GM19023 (cell line): Measurements from ENCODE around the gene ARL17A.
"Not testable (repeated sequence)": the region's sequence is repeated elsewhere in the genome, so short reads cannot be mapped to it uniquely, and the experiment has no call there.

Experiments used
- ATAC-seq: cut with Tn5 transposase; IDR thresholded peaks from one replicate; pipeline ENCODE4 v1.9.1; 2021; ENCODE audit warnings: mild to moderate bottlenecking, moderate library complexity; ENCODE audit not compliant: unreplicated experiment

Gene ARL17A

GRCh38 chr17:46559155-46559554 is 20.3 kb downstream of the ARL17A start:
- not testable (repeated sequence) for ATAC-seq

DNA sequence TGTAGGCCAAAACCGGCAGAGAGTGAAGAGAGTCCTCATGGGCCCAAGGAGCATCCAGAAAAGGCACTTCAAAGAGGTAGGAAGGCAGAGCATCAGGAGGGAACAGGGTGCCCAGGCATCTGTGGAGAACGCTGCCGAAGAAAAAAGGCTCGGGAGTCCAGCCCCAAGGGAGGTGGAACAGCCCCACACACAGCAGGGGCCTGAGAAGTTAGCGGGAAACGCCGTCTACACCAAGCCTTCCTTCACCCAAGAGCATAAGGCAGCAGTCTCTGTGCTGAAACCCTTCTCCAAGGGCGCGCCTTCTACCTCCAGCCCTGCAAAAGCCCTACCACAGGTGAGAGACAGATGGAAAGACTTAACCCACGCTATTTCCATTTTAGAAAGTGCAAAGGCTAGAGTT is 30.9 kb downstream of the ARL17A start:
- ATAC-seq: not testable (repeated sequence)

- not testable (repeated sequence) for ATAC-seq
These were observed 44.8 kb downstream of the ARL17A start for GRCh38 chr17:46534716-46535115.

- ATAC-seq: not testable (repeated sequence)
These were observed 67.3 kb downstream of the ARL17A start, which contains the start of gene LRRC37A2 for GRCh38 chr17:46512168-46512567. Gene LRRC37A2 (plus strand): TSS chr17:46512468. CDS start chr17:46512713, 245 bp downstream.

DNA sequence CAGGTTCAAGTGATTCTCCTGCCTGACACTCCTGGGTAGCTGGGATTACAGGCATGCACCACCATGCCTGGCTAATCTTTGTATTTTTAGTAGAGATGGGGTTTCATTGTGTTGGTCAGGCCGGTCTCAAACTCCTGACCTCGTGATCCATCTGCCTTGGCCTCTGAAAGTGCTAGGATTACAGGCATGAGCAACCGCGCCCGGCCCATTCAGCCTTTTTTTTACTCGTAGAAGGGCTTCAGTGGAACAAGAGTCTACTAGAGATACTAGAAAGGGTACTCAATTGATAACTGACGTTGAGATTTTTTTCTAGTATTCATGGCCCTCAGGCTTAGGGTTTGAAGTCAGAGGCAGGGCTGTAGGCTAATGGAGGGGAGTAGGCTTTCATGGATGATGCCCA is 73.6 kb downstream of the ARL17A start:
- not testable (repeated sequence) for ATAC-seq

DNA sequence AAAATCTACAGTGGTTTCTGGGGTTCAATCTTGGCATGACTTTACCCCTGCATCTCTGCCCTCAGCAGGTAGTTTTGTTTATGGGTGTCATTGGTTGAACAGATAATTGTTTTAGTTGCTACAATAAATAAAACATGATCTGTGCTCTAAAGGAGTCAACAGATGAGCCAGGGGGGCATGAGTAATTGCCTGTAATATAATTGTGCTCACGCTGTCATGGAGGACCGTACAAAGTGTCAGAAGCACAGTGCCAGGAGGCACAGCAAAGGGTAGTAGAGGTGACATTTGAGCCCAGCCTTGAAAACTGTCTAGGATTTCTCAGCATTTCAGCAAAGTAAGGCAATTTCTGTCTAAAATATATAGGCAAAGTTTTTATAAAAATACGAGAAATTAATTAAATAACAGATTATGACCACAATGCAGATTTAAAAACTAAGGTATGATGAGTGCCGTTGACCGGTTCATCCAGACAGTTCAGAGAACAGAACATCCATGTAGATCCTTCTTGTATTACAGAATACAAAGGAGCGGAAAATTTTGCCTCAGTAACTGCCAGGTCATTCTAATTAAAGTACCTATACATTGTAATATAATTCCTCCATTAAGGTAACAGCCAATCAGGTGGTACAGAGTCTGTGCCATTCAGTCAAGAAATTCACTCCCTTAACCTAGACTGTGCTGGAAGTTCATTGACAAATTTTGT is 79.9 kb downstream of the ARL17A start:
- ATAC-seq: not testable (repeated sequence)

DNA sequence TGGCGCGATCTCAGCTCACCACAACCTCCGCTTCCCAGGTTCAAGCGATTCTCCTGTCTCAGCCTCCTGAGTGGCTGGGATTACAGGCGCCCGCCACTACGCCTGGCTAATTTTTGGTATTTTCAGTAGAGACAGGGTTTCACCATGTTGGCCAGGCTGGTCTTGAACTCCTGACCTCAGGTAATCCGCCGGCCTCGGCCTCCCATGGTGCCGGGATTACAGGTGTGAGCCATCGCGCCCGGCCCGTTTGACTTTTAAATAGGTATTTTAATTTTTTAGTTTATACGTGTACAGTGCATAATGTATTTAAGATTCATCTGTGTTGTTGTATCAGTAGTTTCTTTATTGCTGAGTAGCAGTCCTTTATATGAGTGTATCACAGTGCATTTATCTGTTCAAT is 87.5 kb downstream of the ARL17A start:
- not testable (repeated sequence) for ATAC-seq

GRCh38 chr17:46481310-46481709 is 98.2 kb downstream of the ARL17A start:
- ATAC-seq: not testable (repeated sequence)

- not testable (repeated sequence) for ATAC-seq
These were observed 100.7 kb downstream of the ARL17A start for GRCh38 chr17:46478823-46479222.

DNA sequence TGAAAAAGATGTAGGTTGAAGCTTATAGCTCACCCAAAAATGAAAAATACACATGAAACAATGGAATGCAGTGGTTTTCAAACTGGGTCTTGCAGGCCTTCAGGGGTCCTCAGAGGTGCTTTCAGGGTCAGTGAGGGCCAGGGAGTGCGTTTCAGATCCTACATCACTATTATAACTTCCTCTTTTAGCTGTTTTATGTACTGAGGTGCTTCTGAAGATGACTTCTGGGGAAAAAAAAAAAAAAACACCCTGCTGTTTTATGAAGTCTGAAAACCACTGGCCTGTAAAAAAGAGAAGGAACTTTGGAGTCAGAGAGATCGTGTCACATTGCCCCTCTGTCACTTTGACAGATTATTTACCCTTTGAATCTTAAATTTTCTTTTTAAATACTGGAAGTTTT is 103.9 kb downstream of the ARL17A start:
- ATAC-seq: not testable (repeated sequence)

DNA sequence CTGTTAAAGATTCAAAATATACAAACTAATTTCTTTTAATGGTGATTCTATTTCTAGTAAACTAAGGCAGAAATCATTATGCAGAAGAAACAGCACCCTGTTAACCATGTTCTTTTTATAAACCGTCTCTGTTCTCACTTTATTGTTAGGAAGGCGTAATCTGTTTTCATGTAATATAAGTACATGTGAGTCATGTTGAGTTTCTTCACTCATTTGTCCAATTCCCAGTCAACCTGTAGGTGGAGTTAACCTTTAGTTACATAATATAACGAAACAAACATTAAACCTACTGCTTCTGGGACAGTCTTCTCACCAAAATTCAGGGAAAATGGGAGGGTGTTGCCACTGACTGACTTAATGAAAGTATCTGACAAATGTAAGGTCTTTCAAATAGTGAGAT is 105.0 kb downstream of the ARL17A start:
- ATAC-seq: not testable (repeated sequence)

DNA sequence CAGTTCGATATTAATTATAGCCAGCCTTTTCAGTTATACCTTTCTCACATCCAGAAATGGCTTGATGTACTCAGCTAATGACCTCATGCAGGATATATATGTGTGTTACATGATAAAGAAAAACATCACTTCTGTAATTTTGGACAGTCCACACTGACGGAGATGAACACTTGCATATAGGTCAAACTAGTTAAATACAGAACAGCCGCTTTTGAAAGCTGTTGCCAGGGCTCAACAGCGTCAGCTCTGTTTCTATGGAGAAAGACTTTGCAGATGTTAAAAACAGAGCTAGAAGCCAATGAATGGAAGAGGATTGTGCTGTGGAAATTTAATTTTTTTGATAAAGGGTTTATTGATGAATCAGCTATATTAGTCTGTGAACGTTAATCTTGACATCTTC is 111.9 kb downstream of the ARL17A start:
- ATAC-seq: not testable (repeated sequence)
